Measurements from ENCODE around the gene ZCWPW2. TPM values are rescaled to one million over a fixed set of nuclear protein-coding genes. Genes with fewer than 3 reads are reported as not detected.

Gene ZCWPW2
- total and polyA plus RNA-seq, 2 of the 4 experiments (the other 2 are of a cell fraction): 0.18 to 0.24 TPM

DNA sequence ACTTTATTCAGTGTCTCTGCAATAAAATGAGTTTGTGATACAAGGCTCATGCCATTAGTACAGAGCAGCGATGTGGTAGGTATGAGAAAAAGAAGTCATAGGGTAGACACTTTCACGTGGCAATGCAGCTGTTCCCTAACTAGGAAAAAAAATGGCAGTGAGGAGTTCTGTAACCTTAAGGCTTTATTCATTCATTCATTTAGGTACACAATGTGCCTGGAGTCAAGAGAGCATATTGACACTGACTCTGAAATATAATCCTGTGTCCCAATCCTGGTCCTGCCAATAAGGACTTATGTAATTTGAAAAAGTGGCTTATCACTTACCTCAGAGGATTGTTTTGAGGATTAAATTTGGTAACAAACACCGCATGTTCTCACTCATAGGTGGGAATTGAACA lies 173.1 kb downstream of the ZCWPW2 start:
- in situ Hi-C loops (cut with MboI; ENCODE audit: low sequenced_read_pairs) (no loop called here), dilution Hi-C loops (cut with HindIII; ENCODE audit: low sequenced_read_pairs, unreplicated experiment) (no loop called here), intact Hi-C loops (cut with micrococcal nuclease) (no loop called here)
- no peaks in the 10 kb centered on the region for H3K27me3 ChIP-seq (ENCODE audit: control insufficient read depth, insufficient read depth, low read length)
- no TSS peak for BruUV-seq (replicated peaks)
- ChIA-PET POLR2A (ENCODE audit: unreplicated experiment) (no interaction called here), CTCF (no interaction called here)
- WGBS, 2 experiments (ENCODE audit: extremely low coverage in 2 of 2, insufficient read length in 1 of 2): 100% methylated on average over 1 of the region's 3 CpGs; no CpG with 5 or more reads in 1 of the 2 experiments
- H2BK15ac ChIP-seq (ENCODE audit: low read depth, low read length): no peak overlapping the region
- H4K91ac ChIP-seq (ENCODE audit: insufficient read depth, low read depth, low read length): no peak overlapping the region
- no peaks in the 10 kb centered on the region for H3K79me1 ChIP-seq (ENCODE audit: low read depth in 1 of 2, low read length in 2 of 2)
- no peak overlapping the region for H2AK9ac ChIP-seq (replicated peaks; ENCODE audit: low read depth, low read length, poor library complexity)
- no peak overlapping the region for H2BK5ac ChIP-seq (ENCODE audit: low read depth, low read length, poor library complexity, severe bottlenecking)
- H2BK120ac ChIP-seq (ENCODE audit: low read depth, low read length): no peak overlapping the region
- H2AFZ ChIP-seq (replicated peaks; ENCODE audit: low read length, poor library complexity): no peak overlapping the region
- DNase-seq: no peak
- H4K8ac ChIP-seq (ENCODE audit: low read depth in 2 of 2, low read length in 2 of 2): no peak overlapping the region
- H3K4ac ChIP-seq (ENCODE audit: low read depth, low read length): no peak overlapping the region
- no peak overlapping the region for H3K18ac ChIP-seq (ENCODE audit: low read depth, low read length)
- H3K27ac ChIP-seq (ENCODE audit: insufficient read depth, low read length): no peak overlapping the region
- no peak overlapping the region for H3K14ac ChIP-seq (replicated peaks; ENCODE audit: low read depth, low read length)
- no peak overlapping the region for H4K5ac ChIP-seq (ENCODE audit: low read depth, low read length)
- H3K4me2 ChIP-seq (ENCODE audit: low read depth, low read length): no peak overlapping the region
- no peaks in the 10 kb centered on the region for H4K20me1 ChIP-seq (ENCODE audit: insufficient read depth, low read length)
- H3K9me3 ChIP-seq (ENCODE audit: control insufficient read depth, insufficient read depth, low read length): no peaks in the 10 kb centered on the region
- no peaks in the 10 kb centered on the region for H3K9me1 ChIP-seq (ENCODE audit: insufficient read depth, low read length)
- H3K4me3 ChIP-seq (ENCODE audit: insufficient read depth, low read depth, low read length): no peak overlapping the region
- TF ChIP-seq MAFK (IDR thresholded peaks at IDR 0.05; ENCODE audit: low read depth, low read length) (no peak), BHLHE40 (IDR thresholded peaks at IDR 0.05; ENCODE audit: low read depth, low read length) (no peak), FOS (IDR thresholded peaks at IDR 0.05; ENCODE audit: low read depth, low read length) (no peak)
- TF ChIP-seq, protein P1, sequence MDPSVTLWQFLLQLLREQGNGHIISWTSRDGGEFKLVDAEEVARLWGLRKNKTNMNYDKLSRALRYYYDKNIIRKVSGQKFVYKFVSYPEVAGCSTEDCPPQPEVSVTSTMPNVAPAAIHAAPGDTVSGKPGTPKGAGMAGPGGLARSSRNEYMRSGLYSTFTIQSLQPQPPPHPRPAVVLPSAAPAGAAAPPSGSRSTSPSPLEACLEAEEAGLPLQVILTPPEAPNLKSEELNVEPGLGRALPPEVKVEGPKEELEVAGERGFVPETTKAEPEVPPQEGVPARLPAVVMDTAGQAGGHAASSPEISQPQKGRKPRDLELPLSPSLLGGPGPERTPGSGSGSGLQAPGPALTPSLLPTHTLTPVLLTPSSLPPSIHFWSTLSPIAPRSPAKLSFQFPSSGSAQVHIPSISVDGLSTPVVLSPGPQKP (IDR thresholded peaks at IDR 0.05; ENCODE audit: borderline replicate concordance, low read depth, low read length): no peak
- H3K9ac ChIP-seq (ENCODE audit: low read depth, low read length): no peak overlapping the region
- no peak for ATAC-seq (ENCODE audit: low read depth)
- H3K36me3 ChIP-seq (ENCODE audit: control insufficient read depth, insufficient read depth, low read length): no peaks in the 10 kb centered on the region
- no peak overlapping the region for H3K23ac ChIP-seq (ENCODE audit: low read depth, low read length)
- no peaks in the 10 kb centered on the region for H3K4me1 ChIP-seq (ENCODE audit: control insufficient read depth, insufficient read depth, low read length)
- no peak overlapping the region for H3K56ac ChIP-seq (ENCODE audit: extremely low read depth, insufficient read depth, low read length)
- no peak overlapping the region for H2BK20ac ChIP-seq (ENCODE audit: low read depth, low read length)
- H2AK5ac ChIP-seq (ENCODE audit: low read depth, low read length): no peak overlapping the region

Measured in IMR-90 (cell line).